Renal pelvis (tissue), 12 donors: Measurements from ENCODE around the gene MUSK. TPM values are rescaled to one million over a fixed set of nuclear protein-coding genes. Genes with fewer than 3 reads are reported as not detected.
A peak's percentile ranks its signal among the peaks of the same experiment; 100 is the strongest.

Experiments
- DNase-seq: peaks from one replicate; pipeline ENCODE4 v3.0.0-alpha.2; 2013
- long read RNA-seq, 16 experiments: transcript quantifications; one replicate each; lab custom pipeline, GENCODE V29; 2026
- polyA plus RNA-seq, 3 donors: library from polyadenylated mRNA; unstranded; fragments of 120-200 nt; gene quantifications; one replicate each; pipeline ENCODE4 v1.2.1, GENCODE V29; 2013; ENCODE audit not compliant: insufficient read length in 3 of 3

Gene MUSK
- under 1 TPM; 0.04 to 0.23 (median 0.15) TPM for polyA plus RNA-seq
- long read RNA-seq, donor 1, partial matches to known transcripts, result 21 of 21 reads
- long read RNA-seq, donor 1, other reads (novel, unspliced or antisense), result 0 of 21 reads
- long read RNA-seq, donor 2, result 0 reads
- long read RNA-seq, donor 3, partial matches to known transcripts, result 15 of 21 reads
- long read RNA-seq, donor 3, other reads (novel, unspliced or antisense), result 6 of 21 reads
- long read RNA-seq, donor 4, result 0 reads
- long read RNA-seq, donor 5, result 0 reads
- long read RNA-seq, donor 6, result 0 reads
- long read RNA-seq, donor 7, partial matches to known transcripts, result 5 of 10 reads
- long read RNA-seq, donor 7, other reads (novel, unspliced or antisense), result 5 of 10 reads
- long read RNA-seq, donor 8, result 0 reads
- long read RNA-seq, donor 9, result 0 reads
- long read RNA-seq, donor 10, result 0 reads
- long read RNA-seq, donor 11, result 0 reads
- long read RNA-seq, donor 12, result 0 reads
- long read RNA-seq, donor 13, result 0 reads
- long read RNA-seq, donor 14, result 0 reads
- long read RNA-seq, donor 15, result 0 reads
- long read RNA-seq, donor 16, result 0 reads

DNA sequence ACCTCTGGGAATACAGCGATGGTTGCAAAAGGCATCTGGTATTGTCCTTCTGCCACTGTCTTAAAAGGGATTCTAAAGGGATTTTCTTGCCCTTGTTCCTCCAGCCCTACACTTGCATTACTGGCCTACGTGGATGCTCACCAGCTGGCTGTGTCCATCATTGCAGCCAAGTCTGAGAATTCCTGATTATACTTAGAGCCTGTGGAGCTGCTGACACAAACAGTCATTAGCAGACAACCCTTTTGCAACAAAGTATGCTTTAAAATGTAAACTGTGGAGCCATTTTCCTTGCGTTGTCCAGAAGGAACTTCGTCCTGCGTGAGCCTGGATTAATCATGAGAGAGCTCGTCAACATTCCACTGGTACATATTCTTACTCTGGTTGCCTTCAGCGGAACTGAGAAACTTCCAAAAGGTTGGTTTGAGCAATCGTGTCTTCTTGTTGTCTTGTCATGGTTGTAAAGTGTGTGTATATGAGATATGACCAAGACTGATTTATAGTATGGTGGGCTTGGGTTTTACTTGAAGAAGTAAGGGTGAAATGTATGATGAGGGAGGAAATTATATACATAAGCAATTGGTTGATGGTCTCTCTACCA lies at the start of gene MUSK:
MUSK (plus strand) TSS at position 222 of the 598 bp plus-strand sequence; CDS start at position 336, 114 bp downstream.
- no peak for DNase-seq

DNA sequence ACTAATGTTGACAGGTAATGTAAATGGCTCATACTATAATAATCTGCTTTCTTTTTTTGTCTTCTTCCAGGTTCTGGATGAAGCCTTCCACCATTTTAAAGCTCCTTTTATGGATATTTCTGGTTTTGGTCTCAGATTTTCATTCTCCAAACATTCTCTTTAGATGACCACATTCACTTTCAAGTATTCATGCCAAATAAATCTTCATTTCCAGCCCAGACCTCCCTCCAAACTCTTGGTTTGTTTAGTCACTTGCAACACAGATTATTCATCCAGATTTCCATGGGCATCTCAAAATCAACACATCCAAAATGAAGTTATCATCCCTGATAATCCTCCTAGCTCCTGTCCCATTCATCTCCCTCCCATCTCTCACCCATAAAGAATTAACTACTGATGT lies 48.8 kb upstream of the MUSK start:
- no peak for DNase-seq

DNA sequence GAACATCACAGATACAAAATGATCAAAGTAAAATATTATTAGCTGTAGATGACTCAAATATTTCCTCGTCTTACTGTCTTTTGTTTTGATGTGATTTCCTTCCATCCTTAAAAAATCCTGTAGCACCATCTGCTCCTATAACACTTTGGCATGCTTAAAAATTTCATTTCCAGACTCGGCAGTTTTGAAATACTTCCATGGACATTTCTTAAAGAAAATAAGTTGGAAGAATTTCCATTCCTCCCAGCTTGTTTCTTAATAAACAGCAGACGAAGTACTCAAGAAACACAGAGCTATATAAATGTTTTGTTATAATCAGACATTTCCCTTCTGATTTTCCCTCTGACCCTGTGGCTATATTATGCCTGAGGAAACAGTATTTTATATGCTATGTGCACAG lies 47.9 kb upstream of the MUSK start:
- no peak for DNase-seq

DNA sequence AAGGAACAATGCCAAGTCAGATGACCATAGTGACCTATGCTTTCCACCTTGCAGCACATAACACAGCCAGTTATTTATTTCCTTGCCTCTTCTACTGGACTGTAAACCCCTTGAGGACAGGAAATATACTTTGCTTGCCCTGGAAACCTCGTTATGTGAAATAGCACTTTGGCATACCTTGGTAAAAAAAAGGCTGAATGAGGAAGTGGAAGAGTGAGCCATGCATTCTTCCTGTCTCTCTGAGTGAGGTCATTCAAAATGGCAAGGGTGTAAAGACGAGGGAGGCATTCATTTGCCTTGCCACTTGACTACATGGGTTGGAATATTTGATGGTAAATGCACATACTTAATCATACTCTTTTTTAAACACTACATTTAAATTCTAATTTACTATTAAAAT lies 46.2 kb upstream of the MUSK start:
- DNase-seq, result no peak

DNA sequence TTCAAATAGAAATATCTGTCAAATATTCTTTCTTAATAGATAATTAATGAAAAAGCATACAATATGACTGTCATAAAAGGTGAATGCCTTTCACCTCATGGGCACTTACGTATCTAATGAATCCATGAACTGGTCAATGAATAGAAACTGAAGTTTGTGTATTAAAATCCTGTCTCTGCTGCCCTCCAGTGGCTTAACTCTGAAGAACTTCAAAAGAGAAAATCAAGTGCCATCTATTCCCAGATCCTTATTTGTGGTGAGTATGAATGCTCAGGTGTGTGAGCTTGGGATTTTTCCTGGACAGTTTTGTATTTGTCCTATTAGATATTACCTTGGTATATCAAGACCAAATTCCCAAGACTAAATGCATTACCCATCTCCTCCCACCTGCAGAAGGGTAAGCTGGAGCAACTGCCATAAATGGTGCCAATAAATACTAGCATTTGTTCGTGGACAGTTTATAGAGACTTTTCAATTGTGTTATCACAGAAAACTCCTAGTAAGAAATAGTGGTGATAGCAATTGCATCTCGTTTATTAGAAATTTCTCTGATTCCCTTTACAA lies 45.0 kb upstream of the MUSK start:
- peak; percentile 58 for DNase-seq

DNA sequence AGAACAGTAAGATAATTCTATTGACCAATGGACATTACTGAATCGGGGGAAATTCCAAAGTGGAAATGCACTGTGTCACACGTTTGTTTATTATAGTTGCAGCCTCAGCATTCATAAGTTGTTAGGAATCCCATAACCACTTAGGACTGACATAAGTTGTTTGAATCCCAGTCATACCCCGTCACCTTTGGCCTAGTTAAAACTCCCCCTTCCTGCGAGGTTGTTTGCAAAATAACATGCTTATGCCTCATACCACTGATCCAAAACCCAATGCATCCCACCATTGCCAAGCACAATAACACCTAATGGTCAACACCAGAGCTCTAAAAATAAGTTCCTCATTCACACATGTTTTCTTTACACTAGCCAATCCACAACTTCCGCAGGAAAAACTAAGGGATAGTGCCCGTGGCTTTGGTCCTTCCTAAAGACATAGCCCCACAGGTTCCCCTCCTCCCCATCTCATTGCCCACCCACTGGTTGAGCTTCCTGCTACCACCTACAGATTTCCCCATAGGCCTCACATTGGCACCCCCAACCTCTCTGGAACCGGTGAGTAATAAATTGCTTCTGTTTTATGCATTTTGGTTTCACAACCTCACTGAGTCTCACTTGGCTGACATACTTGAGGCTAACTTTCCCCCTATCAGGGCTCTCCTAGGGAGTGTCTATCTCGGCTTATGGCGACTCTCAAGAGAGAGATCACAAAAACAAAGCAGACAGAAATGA lies 42.3 kb upstream of the MUSK start:
- no peak for DNase-seq

DNA sequence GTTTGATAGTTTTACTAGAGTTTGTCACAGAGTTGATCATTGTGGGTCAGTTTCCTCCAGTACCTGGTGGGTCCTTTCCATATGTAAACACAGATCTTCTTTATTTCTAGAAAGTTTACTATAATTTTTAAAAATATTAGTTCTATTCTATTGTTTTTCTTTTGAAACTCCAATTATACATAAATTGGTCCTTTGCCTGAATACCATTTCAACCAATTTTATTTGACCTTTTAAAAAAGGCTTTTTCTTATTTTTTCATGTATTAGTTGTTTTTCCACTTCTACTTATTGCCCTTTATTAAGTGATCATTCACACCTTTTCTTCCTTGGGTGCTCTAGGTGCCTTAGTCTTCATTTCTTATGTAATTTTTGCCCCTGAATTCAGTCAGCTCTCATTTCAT lies 33.0 kb upstream of the MUSK start:
- no peak for DNase-seq

DNA sequence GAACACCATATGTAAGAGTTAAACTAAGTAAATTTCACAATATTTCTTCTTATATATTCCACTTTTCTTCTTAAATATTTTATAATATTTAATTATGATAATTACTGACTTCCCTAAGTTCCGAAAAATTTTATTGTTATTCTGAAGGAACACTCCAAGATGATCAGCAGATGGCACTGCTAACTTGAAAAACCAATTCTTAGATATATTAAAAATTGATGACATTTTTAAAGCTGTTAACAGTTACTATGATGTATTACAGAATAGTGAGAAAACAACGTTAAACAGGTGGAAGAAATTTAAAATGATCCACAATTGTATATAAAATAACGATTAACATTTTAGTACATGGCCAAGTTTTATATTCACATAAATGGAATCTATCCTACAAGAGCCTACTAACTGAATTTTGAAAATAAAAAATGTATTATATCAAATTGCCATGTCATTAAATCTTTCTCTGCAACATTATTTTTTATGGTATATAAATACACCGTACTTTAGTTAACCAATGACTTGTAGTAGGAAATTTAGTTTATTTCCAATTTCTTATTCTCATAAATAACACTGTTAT lies 30.1 kb upstream of the MUSK start:
- no peak for DNase-seq

DNA sequence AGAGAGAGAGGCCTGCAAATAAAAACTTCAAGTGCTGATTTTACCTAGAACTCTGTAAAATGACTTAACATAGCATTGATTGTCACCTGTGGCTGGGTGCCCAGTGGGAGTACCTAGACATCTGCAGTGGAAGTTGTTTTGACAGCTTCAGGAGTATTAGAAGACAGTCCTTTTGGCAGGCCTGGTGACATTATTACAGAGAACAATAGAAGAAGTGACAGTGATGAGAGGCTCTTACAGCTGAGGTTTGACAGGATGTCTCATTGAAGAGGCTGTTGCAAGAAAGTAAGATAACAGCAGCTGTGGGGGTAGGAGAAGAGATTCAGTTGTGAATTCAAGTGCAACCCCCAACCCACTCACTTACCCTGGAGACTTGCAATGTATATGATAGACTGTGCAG lies 27.9 kb upstream of the MUSK start:
- no peak for DNase-seq

DNA sequence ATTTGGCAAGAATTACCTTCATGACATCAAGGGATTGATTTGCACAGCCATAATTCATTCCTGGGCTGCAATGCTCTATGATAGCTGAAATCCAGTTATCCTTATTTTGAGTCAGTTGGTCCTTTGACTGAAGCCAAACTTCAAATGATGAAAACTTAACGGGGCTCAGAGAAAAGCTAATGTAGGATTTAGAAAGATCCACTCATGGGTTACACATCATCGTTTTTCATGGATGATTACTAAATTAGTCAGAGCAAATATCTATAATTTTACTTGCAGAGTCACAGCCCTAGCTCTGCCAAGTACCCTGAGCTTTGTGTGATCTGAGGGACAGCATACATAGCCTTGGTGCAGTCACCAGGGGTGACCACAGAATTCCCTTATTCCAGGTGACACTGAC lies 27.3 kb upstream of the MUSK start:
- DNase-seq, result no peak

DNA sequence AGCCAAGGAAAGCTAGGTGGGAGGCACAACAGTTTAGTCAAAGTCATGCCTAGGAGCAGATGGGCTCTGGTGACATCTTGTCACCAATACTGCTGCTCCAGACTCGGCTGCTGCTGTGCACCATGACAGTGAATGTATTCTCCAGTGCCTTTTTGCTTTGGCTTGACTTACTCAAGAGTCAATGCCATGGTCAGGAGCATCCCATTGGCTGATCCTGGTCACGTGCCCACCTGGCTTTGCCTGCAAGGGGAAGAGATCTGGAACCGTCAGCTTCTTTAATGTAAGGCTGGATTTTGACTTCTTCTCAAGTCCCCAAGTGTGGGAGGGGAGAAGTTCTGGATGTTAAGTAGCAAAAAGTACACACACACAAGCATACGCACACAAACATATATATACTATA lies 19.9 kb upstream of the MUSK start:
- no peak for DNase-seq

DNA sequence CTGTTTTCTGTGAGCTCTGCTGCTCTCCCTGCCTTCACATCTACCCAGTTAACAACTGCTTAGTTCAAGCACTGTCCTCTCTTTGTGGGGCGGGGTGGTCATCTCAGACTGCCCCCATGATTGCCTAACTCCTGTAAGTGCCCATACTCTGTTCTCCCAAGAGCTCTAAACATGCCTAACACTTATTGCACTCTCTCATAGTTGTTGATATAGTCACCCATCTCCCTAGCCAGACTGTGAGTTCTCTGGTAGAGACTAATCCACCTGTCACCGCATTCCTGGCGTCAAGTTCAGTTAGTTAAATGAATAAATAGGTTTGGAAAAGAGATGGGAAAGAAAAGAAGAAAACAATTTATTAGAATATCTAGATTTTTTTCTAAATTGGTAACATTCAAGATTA lies 18.3 kb upstream of the MUSK start:
- no peak for DNase-seq

DNA sequence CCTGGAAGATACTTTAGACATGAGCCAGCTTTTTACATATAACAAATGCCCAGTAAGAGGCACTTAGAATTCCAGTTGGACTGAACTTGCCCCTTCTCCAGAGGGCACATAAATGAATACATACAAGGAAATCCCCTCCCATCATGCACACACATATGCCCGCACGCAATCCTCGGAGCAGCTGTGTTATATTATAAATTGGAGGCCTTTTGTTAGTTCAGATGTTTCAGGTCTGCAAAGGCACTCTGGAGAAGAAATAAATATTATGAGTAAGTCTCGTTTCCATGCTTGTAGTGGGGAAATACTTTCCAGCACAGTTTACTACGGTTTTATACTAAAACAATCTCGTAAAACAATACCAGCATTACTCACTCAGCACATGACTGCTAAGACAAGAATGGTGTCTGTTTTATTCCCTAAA lies 17.6 kb upstream of the MUSK start:
- DNase-seq, result peak; percentile 42

DNA sequence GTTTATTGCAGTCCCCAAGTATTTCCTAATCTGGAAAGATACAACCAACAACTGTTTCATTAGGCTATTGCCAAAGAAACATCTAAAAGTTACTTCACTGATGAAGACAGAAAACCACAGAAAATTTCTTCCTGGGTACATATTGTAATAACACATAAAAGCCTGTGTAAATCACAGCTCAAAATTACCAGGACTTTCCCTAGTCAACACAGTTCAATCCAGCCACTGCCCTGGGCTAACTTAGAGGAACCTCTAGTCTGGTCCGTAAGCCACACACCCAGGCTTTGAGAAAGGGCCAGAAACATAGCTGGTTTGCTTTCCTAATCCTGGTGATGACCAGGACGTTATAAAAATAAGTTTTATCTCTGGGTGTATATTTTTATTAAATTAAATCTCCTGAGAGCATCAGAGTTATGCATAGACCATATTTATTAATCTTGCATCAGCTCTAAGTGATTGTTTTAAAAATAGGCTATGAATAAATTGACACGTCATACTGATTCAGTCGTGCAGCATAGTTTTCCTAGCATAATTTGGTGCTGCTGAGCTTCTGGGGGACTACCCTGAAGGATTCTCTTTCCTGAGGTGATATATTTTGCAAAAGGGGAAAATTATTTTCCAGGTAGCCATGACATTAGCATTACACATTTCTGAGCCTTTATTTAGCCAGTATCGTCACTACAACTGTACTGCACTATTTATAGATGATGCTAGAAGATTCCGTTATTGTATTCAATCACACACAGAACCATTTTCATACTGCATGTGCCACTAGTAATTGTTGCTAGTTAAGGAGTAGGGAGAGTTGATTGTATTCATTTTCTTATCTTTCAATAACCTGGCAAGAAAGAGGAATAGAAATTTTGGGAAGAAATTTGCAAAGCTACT lies 12.6 kb upstream of the MUSK start:
- no peak for DNase-seq

DNA sequence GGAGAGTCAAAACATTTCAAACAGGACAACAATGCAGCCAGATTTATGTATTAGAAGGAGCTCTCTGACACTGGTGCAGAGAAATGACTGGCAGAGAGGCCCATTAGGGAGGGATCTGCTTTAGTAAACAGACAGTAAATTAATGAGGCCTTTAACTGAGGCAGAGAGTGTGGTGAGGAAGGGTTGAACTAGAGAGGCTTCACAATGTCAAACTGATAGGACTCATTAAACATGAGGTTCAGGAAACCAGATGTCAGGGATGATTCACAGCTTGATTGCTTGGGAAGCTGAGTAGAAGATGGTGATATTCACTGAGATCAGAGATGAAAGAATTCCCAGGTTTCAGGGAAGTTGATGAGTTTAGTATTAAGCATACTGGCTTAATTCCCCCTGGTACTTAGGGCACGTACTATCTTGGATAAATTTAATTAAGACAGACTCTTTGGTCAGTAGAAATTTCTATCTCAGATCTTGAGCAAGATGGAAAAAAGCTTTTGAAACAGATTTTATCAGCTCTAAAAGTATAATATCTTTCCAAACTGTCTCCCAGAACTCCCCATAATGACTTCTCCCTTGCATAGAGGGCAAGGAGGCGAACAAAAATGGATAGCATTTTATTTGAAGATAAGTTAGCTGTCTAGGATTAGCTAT lies 8.6 kb upstream of the MUSK start:
- peak; percentile 83 for DNase-seq

DNA sequence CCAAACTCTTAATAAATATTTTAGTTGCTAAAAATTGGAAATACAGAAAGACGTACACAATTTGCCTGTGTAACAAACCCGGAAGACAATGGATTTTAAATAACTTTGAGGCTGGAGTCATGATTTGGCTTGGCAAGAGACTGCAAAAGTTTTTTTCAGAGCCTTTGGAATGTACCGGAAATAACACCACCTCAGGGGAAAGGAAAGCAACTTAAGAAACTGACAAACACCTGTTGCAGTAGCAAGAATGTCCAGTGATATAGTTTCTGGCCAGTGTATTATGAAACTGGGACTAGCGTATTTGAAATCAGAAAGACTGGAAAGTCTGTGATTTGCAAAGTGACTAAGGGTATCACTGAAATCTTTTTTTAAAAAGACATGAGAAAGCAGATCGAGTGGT lies 842 bp downstream of the MUSK start:
- no peak for DNase-seq

DNA sequence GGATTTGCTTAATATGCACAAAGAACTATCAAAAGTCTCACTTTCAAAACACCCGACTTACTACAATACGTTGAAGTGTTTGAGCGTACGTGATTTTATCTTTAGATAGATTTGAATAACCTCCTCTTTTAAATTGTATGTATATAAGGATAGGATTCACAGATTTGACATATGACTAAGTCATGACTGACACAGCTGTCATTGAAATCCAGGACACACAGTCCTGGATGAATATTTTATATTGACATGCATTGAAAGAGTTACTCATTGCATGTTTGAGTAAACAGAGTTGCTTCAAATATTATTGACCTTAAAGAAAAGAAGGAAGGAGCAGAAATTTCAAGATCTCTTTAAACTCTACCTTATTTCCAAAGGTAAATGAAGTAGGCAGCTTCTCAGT lies 3.3 kb downstream of the MUSK start:
- DNase-seq, result no peak

DNA sequence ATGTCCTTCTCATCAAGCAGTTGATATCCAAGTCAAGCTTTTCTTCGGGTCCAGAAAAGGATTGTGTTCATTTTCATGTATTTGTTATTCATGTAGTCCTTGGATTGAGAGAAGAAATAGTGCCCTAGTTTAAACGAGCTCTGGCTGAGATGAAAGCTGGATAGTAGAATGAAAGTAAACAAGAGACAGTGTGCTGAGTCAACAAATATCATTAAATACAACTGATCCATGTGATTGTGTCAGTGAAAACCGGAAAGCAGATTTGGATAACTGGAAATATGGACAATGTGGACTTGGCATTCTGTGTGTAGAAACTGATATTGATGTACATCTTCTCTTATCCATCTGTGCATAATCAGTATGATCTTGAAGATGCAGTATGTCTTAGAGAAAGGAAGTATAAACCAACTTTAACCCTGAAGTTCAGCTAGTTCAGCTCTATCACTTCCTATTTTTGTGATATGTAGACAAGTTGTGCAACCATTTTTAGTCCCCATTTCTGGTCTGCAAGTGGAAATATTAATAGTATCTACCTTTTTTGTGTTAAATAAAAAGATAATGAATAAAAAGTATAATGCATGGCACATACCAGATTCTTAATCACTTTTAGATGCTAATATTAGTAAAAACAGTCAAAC lies 4.4 kb downstream of the MUSK start:
- no peak for DNase-seq

DNA sequence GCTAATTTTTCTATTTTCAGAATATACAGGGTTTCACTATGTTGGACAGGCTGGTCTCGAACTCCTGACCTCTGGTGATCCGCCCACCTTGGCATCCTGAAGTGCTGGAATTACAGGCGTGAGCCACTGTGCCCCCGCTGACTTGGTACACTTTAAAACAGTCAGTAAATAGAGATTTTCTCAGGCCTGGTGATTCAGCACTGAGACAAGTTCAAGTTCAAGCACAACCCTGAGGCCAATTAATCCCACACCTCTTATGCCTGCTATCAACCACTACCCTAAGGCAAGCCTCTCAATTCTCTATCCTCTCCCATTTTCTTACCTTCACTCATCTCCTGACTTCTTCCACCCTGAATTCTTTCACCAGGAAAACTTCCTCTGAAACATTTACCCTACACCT lies 18.9 kb downstream of the MUSK start:
- no peak for DNase-seq

DNA sequence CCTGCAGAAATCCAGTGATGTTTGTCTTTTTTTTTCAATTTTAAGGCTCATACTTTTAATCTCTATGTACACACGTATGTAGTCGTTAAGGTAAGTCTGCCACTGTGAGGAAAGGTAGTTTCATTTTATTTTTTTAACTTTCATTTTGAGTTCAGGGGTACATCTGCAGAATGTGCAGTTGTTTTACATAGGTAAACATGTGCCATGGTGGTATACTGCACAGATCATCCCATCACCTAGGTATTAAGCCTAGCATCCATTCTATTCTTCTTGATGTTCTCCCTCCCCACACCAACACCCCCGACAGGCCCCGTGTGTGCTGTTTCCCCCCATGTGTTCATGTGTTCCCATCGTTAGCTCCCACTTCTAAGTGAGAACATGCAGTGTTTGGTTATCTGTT lies 19.7 kb downstream of the MUSK start:
- no peak for DNase-seq
